D721Med (cell line): ENCODE measurements around the gene COX6B1.

Experiments
- DNase-seq: peaks from one replicate; pipeline ENCODE4 v3.0.0; 2011; ENCODE audit warnings: low spot score; ENCODE audit not compliant: insufficient read length
- FAIRE-seq: peaks from 2 replicates; lab custom pipeline; 2011; peaks lifted over from hg19 to GRCh38; lab: Jason Lieb, UNC
- TF ChIP-seq, protein P1 (sequence below): IDR thresholded peaks from 2 replicates; pipeline ENCODE4 v1.5.1; 2012; ENCODE audit warnings: mild to moderate bottlenecking, control low read depth; ENCODE audit not compliant: insufficient read depth; ENCODE audit errors: missing control alignments

Gene COX6B1

DNA sequence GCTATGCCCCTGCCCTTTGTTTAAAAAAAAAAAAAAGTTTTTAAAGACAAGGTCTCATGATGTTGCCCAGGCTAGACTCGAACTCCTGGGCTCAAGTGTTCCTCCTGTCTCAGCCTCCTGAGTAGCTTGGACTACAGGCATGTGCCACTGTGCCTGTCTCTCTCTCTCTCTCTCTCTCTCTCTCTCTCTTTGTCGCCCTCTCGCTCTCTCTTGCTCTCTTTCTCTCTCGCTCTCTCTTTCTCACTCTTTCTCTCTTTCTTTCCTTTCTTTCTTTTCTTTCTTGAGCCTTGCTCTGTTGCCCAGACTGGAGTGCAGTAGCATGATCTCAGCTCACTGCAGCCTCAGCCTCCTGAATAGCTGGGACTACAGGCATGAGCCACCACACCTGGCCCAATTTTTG lies 7.5 kb downstream of the COX6B1 start:
- DNase-seq (no peak), FAIRE-seq (no peak)
- TF ChIP-seq, protein P1, sequence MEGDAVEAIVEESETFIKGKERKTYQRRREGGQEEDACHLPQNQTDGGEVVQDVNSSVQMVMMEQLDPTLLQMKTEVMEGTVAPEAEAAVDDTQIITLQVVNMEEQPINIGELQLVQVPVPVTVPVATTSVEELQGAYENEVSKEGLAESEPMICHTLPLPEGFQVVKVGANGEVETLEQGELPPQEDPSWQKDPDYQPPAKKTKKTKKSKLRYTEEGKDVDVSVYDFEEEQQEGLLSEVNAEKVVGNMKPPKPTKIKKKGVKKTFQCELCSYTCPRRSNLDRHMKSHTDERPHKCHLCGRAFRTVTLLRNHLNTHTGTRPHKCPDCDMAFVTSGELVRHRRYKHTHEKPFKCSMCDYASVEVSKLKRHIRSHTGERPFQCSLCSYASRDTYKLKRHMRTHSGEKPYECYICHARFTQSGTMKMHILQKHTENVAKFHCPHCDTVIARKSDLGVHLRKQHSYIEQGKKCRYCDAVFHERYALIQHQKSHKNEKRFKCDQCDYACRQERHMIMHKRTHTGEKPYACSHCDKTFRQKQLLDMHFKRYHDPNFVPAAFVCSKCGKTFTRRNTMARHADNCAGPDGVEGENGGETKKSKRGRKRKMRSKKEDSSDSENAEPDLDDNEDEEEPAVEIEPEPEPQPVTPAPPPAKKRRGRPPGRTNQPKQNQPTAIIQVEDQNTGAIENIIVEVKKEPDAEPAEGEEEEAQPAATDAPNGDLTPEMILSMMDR: no peak

DNA sequence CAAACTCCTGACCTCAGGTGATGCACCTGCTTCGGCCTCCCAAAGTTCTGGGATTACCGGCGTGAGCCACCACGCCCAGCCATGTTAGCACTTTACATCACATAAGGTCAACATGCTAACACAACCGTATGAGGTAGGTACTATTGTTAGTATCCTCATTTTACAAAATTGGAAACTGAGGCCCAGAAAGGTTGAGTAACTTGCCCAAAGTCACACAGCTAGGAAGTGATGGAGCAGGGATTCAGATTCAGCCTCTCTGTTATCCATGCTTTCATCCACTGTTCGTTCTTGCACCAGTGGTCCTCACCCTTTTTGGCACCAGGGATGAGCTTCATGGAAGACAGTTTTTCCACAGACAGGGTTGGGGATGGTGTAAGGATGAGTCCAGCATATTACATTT lies 8.6 kb downstream of the COX6B1 start:
- FAIRE-seq (no peak), DNase-seq (no peak)
- TF ChIP-seq, protein P1: no peak

DNA sequence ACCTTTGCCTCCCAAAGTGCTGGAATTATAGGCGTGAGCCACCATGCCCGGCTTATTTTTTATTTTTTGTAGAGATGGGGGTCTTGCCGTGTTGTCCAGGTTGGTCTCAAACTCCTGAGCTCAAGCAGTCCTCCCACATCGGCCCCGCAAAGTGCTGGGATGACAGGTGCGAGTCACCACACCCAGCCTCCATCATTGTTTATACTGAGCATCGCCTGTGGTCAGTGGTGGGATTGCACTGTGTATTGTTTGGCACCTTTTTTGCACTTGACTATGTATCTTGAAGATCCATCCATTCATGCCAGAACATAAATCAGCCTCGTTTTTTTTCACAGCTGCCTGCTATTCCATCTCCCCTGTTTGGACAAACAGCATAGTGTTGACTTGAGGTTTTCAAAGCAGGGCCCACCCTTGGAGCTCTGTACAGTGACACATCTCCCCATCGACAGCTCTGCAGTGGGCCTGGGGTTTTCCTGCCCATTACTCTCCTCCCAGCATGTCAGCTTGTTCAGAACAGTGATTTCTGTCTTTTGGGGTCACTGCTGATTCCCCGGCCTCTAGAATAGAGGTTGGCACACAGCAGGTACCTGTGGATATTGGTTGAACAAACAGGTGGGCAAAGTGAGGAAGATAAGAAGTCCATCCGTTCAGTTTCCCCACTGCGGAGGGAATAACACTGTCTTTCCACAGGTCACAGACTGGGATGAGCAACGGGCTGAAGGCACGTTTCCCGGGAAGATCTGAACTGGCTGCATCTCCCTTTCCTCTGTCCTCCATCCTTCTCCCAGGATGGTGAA lies 10.0 kb downstream of the COX6B1 start:
- FAIRE-seq (no peak), DNase-seq (no peak)
- TF ChIP-seq, protein P1: no peak

DNA sequence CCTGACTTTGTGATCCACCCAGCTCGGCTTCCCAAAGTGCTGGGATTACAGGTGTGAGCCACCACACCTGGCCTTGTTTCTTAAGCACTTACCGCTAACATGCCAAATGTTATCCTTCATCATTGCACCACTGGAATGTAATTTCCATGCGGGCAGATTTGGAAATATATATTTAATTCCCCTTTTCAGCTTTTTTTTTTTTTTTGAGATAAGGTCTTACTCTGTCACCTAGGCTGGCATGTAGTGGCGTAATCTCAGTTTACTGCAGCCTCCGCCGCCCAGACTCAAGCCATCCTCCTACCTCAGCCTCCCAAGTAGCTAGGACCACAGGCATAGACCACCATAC lies 13.8 kb downstream of the COX6B1 start:
- TF ChIP-seq, protein P1: no peak
- FAIRE-seq (no peak), DNase-seq (no peak)

DNA sequence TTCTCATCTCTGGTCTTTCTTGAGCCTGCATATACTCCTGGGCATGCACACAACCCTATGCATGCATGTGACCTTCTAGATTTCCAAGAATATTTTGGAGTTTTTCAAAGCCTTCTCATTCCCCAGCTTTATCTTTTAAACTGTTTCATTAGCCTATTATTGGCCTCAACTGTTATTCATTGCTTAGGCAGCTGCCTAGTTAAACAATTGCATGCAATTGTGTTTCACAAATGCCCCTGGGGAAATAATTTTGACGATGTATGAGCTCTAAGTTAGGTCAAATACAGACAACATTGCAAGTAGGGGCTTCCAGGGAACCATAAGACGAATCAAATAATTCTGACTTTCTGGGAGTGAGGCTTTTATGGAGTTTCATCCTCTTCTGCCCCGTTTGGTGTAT lies 15.9 kb downstream of the COX6B1 start:
- DNase-seq (no peak), FAIRE-seq (no peak)
- TF ChIP-seq, protein P1: no peak

DNA sequence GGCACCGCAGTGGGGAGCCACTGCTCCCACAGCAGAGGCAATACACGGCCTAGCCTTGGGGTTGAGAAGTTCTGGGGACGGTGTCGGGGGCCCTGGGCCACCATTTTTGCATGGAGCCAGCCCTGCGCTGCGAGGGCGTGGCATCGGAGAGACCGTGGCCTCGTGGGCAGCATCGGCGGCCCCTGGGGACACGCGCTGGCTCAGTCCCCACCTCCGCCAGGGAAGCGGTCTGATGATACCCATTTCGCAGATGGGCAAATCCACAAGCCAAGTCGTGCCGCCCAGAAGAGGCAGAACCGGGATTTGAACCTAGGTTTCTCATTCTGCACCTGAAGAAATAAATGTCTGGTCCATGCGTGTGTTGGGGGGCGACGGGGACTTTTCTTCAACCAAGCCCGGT lies 17.0 kb downstream of the COX6B1 start:
- DNase-seq: no peak
- FAIRE-seq: no peak
- TF ChIP-seq, protein P1: no peak

DNA sequence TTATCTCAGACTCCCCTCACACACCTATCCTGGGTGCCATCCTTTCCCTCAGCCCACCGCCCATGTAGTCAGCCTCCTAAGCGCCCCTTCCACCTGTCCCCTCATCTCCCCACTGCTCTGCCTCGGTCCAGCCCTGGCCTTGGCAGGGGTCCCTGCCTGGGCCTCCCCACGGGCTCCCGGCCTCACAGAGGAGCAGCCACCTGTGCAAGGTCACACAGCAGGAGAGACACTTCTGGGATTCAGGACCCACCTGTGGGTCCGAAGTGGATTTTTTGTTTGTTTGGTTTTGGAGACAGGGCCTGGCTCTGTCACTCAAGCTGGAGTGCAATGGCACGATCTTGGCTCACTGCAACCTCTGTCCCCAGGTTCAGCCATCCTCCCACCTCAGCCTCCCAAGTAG lies 17.5 kb downstream of the COX6B1 start:
- TF ChIP-seq, protein P1: no peak
- DNase-seq (no peak), FAIRE-seq (no peak)
